ENCODE data around the gene PA2G4.

DNA sequence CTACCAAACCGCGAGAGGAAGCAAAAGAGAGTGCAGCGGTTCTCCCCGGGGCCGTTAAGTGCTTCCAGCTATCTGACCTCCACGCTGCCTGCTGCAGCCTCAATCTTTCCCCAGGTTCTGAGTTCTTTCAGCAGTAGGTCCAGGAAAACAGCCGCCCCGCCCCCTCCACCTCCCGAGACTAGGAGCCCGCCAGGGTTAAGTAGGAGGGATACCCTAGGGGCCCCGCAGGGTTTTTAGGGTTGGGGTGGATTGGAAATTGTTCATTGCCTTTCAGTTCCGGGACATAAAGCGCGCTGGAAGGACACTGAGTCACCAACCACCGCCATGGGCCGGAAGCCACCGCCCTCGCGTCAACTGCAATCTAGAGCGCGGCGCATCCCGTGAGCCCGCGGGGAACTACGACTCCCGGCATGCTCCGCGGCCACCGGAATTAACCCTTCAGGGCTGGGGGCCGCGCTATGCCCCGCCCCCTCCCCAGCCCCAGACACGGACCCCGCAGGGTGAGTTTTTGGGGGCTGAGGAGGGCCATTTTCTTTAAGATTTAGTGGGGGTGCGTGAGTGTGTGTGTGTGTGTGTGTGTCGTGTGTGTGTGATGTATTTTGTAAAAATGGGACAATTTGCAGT lies 47.9 kb downstream of the PA2G4 start, which contains the start of gene MYL6B:
- TF ChIP-seq MAFK (IDR thresholded peaks at IDR 0.05; ENCODE audit: partially characterized antibody) = no peak
- peak; percentile 71 for TF ChIP-seq POLR2A (IDR thresholded peaks at IDR 0.05; ENCODE audit: low read length)
- no peak for TF ChIP-seq KDM1A (IDR thresholded peaks at IDR 0.05; ENCODE audit: low read depth)
- TF ChIP-seq, protein P1, sequence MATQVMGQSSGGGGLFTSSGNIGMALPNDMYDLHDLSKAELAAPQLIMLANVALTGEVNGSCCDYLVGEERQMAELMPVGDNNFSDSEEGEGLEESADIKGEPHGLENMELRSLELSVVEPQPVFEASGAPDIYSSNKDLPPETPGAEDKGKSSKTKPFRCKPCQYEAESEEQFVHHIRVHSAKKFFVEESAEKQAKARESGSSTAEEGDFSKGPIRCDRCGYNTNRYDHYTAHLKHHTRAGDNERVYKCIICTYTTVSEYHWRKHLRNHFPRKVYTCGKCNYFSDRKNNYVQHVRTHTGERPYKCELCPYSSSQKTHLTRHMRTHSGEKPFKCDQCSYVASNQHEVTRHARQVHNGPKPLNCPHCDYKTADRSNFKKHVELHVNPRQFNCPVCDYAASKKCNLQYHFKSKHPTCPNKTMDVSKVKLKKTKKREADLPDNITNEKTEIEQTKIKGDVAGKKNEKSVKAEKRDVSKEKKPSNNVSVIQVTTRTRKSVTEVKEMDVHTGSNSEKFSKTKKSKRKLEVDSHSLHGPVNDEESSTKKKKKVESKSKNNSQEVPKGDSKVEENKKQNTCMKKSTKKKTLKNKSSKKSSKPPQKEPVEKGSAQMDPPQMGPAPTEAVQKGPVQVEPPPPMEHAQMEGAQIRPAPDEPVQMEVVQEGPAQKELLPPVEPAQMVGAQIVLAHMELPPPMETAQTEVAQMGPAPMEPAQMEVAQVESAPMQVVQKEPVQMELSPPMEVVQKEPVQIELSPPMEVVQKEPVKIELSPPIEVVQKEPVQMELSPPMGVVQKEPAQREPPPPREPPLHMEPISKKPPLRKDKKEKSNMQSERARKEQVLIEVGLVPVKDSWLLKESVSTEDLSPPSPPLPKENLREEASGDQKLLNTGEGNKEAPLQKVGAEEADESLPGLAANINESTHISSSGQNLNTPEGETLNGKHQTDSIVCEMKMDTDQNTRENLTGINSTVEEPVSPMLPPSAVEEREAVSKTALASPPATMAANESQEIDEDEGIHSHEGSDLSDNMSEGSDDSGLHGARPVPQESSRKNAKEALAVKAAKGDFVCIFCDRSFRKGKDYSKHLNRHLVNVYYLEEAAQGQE (IDR thresholded peaks at IDR 0.05) = peak; percentile 35
- TF ChIP-seq CEBPB (IDR thresholded peaks at IDR 0.05) = no peak
- no peak for TF ChIP-seq RCOR1 (IDR thresholded peaks at IDR 0.05; ENCODE audit: low read depth, low read length)
- TF ChIP-seq, protein P2, sequence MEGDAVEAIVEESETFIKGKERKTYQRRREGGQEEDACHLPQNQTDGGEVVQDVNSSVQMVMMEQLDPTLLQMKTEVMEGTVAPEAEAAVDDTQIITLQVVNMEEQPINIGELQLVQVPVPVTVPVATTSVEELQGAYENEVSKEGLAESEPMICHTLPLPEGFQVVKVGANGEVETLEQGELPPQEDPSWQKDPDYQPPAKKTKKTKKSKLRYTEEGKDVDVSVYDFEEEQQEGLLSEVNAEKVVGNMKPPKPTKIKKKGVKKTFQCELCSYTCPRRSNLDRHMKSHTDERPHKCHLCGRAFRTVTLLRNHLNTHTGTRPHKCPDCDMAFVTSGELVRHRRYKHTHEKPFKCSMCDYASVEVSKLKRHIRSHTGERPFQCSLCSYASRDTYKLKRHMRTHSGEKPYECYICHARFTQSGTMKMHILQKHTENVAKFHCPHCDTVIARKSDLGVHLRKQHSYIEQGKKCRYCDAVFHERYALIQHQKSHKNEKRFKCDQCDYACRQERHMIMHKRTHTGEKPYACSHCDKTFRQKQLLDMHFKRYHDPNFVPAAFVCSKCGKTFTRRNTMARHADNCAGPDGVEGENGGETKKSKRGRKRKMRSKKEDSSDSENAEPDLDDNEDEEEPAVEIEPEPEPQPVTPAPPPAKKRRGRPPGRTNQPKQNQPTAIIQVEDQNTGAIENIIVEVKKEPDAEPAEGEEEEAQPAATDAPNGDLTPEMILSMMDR (IDR thresholded peaks at IDR 0.05) = no peak
- no peak for TF ChIP-seq KDM5A (IDR thresholded peaks at IDR 0.05)
- TF ChIP-seq, protein P3, sequence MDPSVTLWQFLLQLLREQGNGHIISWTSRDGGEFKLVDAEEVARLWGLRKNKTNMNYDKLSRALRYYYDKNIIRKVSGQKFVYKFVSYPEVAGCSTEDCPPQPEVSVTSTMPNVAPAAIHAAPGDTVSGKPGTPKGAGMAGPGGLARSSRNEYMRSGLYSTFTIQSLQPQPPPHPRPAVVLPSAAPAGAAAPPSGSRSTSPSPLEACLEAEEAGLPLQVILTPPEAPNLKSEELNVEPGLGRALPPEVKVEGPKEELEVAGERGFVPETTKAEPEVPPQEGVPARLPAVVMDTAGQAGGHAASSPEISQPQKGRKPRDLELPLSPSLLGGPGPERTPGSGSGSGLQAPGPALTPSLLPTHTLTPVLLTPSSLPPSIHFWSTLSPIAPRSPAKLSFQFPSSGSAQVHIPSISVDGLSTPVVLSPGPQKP (IDR thresholded peaks at IDR 0.05; ENCODE audit: low read depth, low read length) = no peak
- peak; percentile 58 for TF ChIP-seq BHLHE40 (IDR thresholded peaks at IDR 0.05; ENCODE audit: low read depth, low read length)
- TF ChIP-seq SREBF2 (IDR thresholded peaks at IDR 0.05) = no peak
- no peak for TF ChIP-seq NR3C1 (IDR thresholded peaks at IDR 0.05)
- TF ChIP-seq, protein P4, sequence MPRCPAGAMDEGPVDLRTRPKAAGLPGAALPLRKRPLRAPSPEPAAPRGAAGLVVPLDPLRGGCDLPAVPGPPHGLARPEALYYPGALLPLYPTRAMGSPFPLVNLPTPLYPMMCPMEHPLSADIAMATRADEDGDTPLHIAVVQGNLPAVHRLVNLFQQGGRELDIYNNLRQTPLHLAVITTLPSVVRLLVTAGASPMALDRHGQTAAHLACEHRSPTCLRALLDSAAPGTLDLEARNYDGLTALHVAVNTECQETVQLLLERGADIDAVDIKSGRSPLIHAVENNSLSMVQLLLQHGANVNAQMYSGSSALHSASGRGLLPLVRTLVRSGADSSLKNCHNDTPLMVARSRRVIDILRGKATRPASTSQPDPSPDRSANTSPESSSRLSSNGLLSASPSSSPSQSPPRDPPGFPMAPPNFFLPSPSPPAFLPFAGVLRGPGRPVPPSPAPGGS (IDR thresholded peaks at IDR 0.05) = peak; percentile 67; the same call in 1 of the 3 replicates
